Motor neuron (in vitro differentiated cells): ENCODE results near the gene C1orf35. TPM values are rescaled to one million over a fixed set of nuclear protein-coding genes. Genes with fewer than 3 reads are reported as not detected.

ENCODE experiments used
- ATAC-seq, 8 experiments: fragments of 200-7000 bp; cut with Tn5 transposase; replicated peaks in 6 of 8; 2 replicates each; pipeline ENCODE4 v1.8.0; 2021; ENCODE audit warnings: mild to moderate bottlenecking in 8 of 8, moderate library complexity in 8 of 8
- H3K27ac ChIP-seq, 2 donors: fragments of 250-450 bp; sonication (Bioruptor Pico); 2 replicates each; pipeline ENCODE4 v1.9.0; 2021; ENCODE audit warnings: antibody characterized with exemption in 2 of 2, mild to moderate bottlenecking in 2 of 2, moderate library complexity in 1 of 2
- H3K4me1 ChIP-seq, 2 donors: fragments of 250-450 bp; sonication (Bioruptor Pico); replicated peaks in 1 of 2; 2 replicates each; pipeline ENCODE4 v1.6.1; 2021; ENCODE audit warnings: antibody characterized with exemption in 2 of 2, mild to moderate bottlenecking in 2 of 2, moderate library complexity in 1 of 2
- H3K4me3 ChIP-seq, 5 donors: fragments of 250-450 bp; sonication (Bioruptor Pico); 2 replicates each; pipeline ENCODE4 v1.9.0; 2021; ENCODE audit warnings: antibody characterized with exemption in 5 of 5, mild to moderate bottlenecking in 5 of 5, moderate library complexity in 4 of 5
- WGBS, 10 experiments: fragments of 450-650 bp; shearing (Covaris generic); methylation state at CpG; one replicate each; pipeline ENCODE4 v1.0.0; 2022; 5-methylcytosine and 5-hydroxymethylcytosine counted together
- in situ Hi-C, 9 experiments: fragments of 400-800 bp; cut with MboI; loops; one replicate each; pipeline ENCODE4 v1.15.0; 2021; ENCODE audit warnings: low sequenced_read_pairs in 9 of 9, low pct_unique_long_range_greater_than_20kb in 2 of 9; ENCODE audit not compliant: unreplicated experiment in 9 of 9
- total RNA-seq, 8 experiments: library from RNA; unstranded; fragments of 300-600 nt; gene quantifications; 2 replicates each; pipeline versions ENCODE4 v1.2.3 to v1.2.4, GENCODE V29; 2022

Gene C1orf35
- total RNA-seq, 8 experiments from 2014 or later: 8.1 to 126 (median 19.9) TPM

GRCh38 chr1:228082918-228083870 is 19.9 kb downstream of the C1orf35 start:
- peaks cover 39 to 45% of the 10 kb centered on the region in 2 donors for H3K4me1 ChIP-seq
- peak in 7 of 8 experiments; percentile 2 to 41 (median 4) for ATAC-seq

DNA sequence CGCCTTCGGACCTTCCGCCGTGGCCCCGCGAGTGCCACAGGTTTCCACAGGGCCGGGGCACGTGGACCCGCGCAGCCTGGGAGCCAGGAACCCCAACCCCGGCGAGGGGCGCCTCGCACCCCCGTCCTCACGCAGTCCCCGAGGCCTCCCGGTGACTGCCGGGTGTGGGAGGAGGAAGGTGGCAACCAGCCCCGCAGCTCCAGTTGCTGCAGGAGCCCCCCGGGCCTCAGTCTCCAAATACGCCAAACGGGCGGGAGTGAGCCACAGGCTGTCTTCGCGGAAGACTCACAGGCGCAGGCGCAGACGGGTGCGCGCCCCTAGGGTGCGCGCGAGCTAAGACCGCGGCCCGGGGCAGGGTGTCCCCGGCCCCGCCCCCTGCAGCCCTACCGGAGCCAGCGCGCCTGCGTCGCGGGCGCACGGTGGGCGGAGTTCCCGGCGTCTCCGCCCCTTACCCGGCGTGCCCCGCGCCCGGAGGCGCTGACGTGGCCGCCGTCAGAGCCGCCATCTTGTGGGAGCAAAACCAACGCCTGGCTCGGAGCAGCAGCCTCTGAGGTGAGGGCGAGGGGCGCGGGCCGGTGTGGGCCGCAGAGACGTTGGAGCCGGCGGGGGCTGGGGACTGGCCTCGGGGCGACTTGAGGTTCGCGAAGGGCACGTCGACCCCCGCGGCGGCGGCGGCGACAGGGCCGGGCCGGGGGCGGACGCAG is 20.8 kb downstream of the C1orf35 start, which contains the start of gene ARF1:
TSS of gene ARF1 (plus strand) at position 495 of the 704 bp plus-strand sequence. CDS start 14,407 bp downstream, outside the sequence.
- Histone ChIP-seq H3K27ac (peak within 1 kb of the TSS; percentile 97 to 100), H3K4me1 (peaks cover 33 to 37% of the 10 kb centered on the region in 2 donors), H3K4me3 (peak within 1 kb of the TSS; percentile 79 to 99 (median 88))
- in situ Hi-C loops: no loop called here
- 0 to 3% methylated on average over 7 to 9 of the region's 87 CpGs; no CpG with 5 or more reads in 8 of the 10 experiments for WGBS, 10 experiments
- ATAC-seq: peak; percentile 60 to 88 (median 86)

More at GRCh38 chr1:228082918-228083870, 19.9 kb downstream of the C1orf35 start:
- Histone ChIP-seq H3K4me3 (peak overlapping the region; percentile 79 to 99 (median 88)), H3K27ac (peak overlapping the region; percentile 97 to 100)
- in situ Hi-C loops: no loop called here
- WGBS, 10 experiments: 0 to 5% (median 1%) methylated on average over 1 to 29 of the region's 79 CpGs; no CpG with 5 or more reads in 4 of the 10 experiments

- in situ Hi-C loops: no loop called here
- Histone ChIP-seq H3K4me3 (peak overlapping the region; percentile 79 to 99 (median 88)), H3K4me1 (peaks cover 29 to 31% of the 10 kb centered on the region in 2 donors), H3K27ac (peak overlapping the region; percentile 18 to 64)
- WGBS, 10 experiments: 8 to 57% methylated on average over 5 to 8 of the region's 31 CpGs; no CpG with 5 or more reads in 8 of the 10 experiments
- peak; percentile 8 to 42 (median 25) for ATAC-seq
These were observed 21.4 kb downstream of the C1orf35 start for GRCh38 chr1:228081578-228082213.

GRCh38 chr1:228081144-228081543 is 22.0 kb downstream of the C1orf35 start:
- H3K4me3 ChIP-seq: peak overlapping the region; percentile 79 to 99 (median 88)
- H3K27ac ChIP-seq: peak overlapping the region in 1 of 2 donors; percentile 64
- in situ Hi-C loops: no loop called here
- 61 to 100% (median 80%) methylated on average over 1 to 3 of the region's 7 CpGs; no CpG with 5 or more reads in 3 of the 10 experiments for WGBS, 10 experiments
- H3K4me1 ChIP-seq: peaks cover 26 to 27% of the 10 kb centered on the region in 2 donors
- no peak for ATAC-seq

DNA sequence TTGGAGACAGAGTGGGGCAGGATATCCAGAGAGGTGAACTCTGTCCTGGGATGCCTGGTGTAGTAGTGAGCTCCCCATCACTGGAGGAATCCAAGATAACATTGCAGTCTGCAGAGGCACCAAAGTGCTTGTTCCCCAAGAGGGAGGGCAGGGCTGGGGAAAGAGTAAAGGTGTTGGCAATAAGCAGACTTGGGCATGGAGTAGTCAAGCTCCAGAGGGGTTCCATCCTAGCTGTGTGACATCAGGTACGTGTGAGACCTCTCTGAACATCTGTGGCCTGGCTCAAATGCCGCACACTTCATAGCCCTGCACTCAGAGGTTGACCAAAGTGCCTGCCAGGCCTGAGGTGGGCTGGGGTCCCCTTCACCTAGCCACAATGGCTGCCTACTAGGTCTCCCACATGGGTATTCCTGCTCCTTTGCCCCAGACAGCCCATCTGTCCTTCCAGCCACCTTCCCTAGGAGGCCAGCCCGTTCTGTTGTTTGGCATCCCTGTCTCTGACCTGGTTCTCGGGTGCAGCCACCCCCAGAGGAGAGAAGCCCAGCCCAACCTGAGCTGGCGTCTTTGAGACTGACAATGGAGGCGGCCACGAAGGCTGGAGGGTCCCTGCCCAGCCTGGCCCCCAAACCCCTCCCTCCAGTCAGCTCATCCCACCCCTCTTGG is 23.4 kb downstream of the C1orf35 start:
- in situ Hi-C loops: no loop called here
- Histone ChIP-seq H3K4me1 (peaks cover 13 to 17% of the 10 kb centered on the region in 2 donors), H3K4me3 (no peak overlapping the region), H3K27ac (no peak overlapping the region)
- WGBS, 10 experiments: 87 to 100% methylated on average over 1 to 3 of the region's 7 CpGs; no CpG with 5 or more reads in 8 of the 10 experiments
- ATAC-seq: no peak

DNA sequence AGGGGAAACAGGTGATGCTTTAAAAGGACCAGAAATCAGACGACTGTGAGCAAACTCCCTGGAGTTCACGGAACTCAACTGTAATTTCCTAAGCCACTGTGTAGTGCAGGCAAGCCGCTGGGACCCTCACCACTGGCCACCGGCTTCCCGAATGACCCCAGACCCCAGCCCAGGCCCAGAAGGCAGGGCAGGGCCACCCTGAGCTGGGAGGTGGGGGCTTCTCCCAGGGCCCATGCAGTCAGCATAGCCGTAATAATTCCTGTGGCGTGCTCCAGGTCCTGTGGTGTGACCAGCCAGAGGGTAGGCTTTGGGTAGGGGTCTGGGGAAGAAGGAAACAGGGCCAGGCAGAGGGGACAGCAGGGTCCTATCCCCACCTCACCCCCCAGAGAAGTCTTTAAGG is 24.1 kb downstream of the C1orf35 start:
- 70% methylated on average over 2 to 7 of the region's 7 CpGs; no CpG with 5 or more reads in 8 of the 10 experiments for WGBS, 10 experiments
- in situ Hi-C loops: no loop called here
- ATAC-seq: no peak
- no peak overlapping the region for H3K27ac ChIP-seq
- H3K4me3 ChIP-seq: no peak overlapping the region
- peaks cover 6 to 11% of the 10 kb centered on the region in 2 donors for H3K4me1 ChIP-seq

GRCh38 chr1:228077565-228078330 is 25.4 kb downstream of the C1orf35 start:
- in situ Hi-C loops: no loop called here
- H3K27ac ChIP-seq: no peak overlapping the region
- WGBS, 10 experiments: 0 to 92% (median 75%) methylated on average over 1 to 5 of the region's 10 CpGs; no CpG with 5 or more reads in 5 of the 10 experiments
- peaks cover 6 to 13% of the 10 kb centered on the region in 2 donors for H3K4me1 ChIP-seq
- no peak for ATAC-seq
- no peak overlapping the region for H3K4me3 ChIP-seq

DNA sequence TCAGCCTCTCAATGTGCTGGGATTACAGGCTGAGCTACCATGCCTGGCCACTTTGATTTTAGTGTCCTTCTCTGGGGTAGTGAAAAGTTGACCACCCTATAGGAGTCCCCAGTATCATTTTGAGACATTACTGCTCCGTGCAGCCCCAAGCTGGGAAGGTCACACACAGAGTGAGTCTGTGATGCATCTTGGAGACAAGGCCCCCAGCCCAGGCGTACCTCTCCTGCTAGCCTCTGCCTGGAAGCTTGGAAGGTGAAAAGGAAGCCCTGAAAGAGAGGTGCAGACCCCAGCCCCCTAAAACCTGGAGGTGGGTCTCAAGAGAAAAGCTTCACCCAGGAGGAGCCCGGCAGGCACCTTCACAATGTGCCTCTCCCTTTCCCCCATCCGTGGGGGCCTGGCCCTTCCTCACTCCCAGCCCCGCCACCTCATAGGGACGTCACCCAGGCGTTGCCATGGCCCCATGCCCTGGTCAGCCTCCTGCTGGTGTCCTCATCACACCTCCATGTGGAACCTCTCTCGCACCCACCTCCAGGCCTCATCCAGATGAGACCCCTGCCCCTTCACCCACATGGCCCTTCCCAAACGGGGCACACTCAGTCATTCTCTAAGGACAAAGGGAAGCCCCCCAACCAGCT is 26.2 kb downstream of the C1orf35 start:
- Histone ChIP-seq H3K4me3 (no peak overlapping the region), H3K4me1 (peaks cover 6 to 13% of the 10 kb centered on the region in 2 donors), H3K27ac (no peak overlapping the region)
- WGBS, 10 experiments: 28 to 96% (median 80%) methylated on average over 1 to 6 of the region's 9 CpGs; no CpG with 5 or more reads in 3 of the 10 experiments
- no peak for ATAC-seq
- in situ Hi-C loops: no loop called here

DNA sequence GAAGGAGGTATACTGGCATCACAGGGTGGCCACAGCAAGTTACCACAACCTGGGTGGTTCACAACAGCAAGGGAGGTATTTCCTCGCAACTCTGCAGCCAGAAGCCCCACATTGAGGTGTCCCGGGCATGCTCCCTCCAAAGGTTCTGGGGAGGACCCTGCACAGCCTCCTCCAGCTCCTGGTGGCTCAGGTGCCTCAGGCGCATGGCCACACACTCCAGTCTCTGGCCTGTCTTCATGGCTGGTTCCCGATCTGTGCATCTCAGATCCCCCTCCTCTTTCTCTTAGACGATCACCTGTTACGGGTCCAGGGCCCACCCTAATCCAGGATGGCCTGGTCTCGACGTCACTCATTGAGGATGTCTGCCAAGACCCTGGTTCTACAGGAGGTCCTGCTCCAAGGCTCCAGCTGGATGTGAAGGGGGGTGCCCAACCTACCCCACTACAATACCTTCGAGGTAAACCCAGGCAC is 27.3 kb downstream of the C1orf35 start:
- Histone ChIP-seq H3K4me3 (no peak overlapping the region), H3K4me1 (peaks cover 0 to 7% of the 10 kb centered on the region in 2 donors), H3K27ac (no peak overlapping the region)
- no peak for ATAC-seq
- WGBS, 10 experiments: 58 to 89% (median 85%) methylated on average over 3 to 9 of the region's 9 CpGs; no CpG with 5 or more reads in 7 of the 10 experiments
- in situ Hi-C loops: no loop called here

DNA sequence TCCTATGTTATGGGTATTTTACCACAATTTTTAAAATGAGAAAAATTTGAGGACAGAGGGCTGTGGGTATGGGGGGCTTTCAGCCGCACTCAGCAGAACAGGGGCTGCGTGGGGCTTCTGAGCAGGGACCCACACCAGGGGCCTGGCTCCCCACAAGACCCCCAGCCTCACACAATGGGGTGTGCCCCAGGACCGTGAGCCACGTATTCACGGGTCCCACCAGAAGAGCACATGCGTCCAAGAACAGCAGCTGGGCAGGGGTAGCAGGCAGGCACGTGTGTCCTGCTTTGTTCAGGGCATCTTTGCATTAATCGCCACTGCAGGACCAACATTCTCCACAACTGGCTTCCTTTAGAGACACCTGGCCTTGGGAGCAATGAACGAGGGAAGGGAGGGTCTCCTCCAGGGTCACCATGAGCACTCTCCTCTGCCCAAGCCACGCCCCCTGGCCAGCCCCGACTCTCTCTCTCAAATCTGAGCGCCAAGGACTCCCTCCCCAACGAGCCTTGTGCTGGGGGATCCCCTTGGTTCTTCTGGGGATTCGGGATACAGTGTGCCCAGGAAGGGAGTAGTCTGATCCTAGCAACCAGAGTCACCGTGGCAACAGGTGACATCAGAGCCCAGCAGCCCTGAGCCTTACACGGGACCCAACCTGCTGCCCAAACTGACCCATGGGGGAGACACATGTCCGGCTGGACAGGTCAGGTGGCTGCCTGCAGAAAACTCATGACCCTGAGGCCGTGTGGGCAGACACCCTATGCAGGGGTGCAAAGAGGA is 28.0 kb downstream of the C1orf35 start:
- peak in 7 of 8 experiments; percentile 21 to 54 (median 39) for ATAC-seq
- in situ Hi-C loops: no loop called here
- 28 to 74% (median 40%) methylated on average over 2 to 14 of the region's 18 CpGs; no CpG with 5 or more reads in 4 of the 10 experiments for WGBS, 10 experiments

More for the DNA sequence above, 28.0 kb downstream of the C1orf35 start:
- Histone ChIP-seq H3K27ac (no peak overlapping the region), H3K4me3 (no peak overlapping the region), H3K4me1 (peaks cover 0 to 7% of the 10 kb centered on the region in 2 donors)
